HG03378 (cell line): ENCODE measurements around the gene COL20A1.
"Not testable (repeated sequence)": the region's sequence is repeated elsewhere in the genome, so short reads cannot be mapped to it uniquely, and the experiment has no call there.

Experiments
- ATAC-seq: cut with Tn5 transposase; IDR thresholded peaks from one replicate; pipeline ENCODE4 v1.9.1; 2021; ENCODE audit warnings: mild to moderate bottlenecking, moderate library complexity; ENCODE audit not compliant: unreplicated experiment

The COL20A1 gene

GRCh38 chr20:63290136-63290676 is 2.8 kb upstream of the COL20A1 start:
- ATAC-seq = no peak

GRCh38 chr20:63290677-63291472 is 2.1 kb upstream of the COL20A1 start:
- ATAC-seq = no peak

- no peak for ATAC-seq
Observed at GRCh38 chr20:63291811-63292210, 1.2 kb upstream of the COL20A1 start.

GRCh38 chr20:63292292-63292701 is 689 bp upstream of the COL20A1 start:
- no peak for ATAC-seq

GRCh38 chr20:63293456-63293855 is 470 bp downstream of the COL20A1 start:
- ATAC-seq = no peak

- ATAC-seq = no peak
Observed at GRCh38 chr20:63293871-63294535, 1.0 kb downstream of the COL20A1 start.

GRCh38 chr20:63294536-63294900 is 1.5 kb downstream of the COL20A1 start:
- ATAC-seq = no peak

GRCh38 chr20:63295018-63295417 is 2.0 kb downstream of the COL20A1 start:
- no peak for ATAC-seq

GRCh38 chr20:63295422-63295821 is 2.4 kb downstream of the COL20A1 start:
- ATAC-seq = no peak

- ATAC-seq = no peak
Observed at GRCh38 chr20:63295846-63296245, 2.9 kb downstream of the COL20A1 start.

GRCh38 chr20:63296531-63297299 is 3.7 kb downstream of the COL20A1 start:
- ATAC-seq = no peak

- no peak for ATAC-seq
Observed at GRCh38 chr20:63297371-63297781, 4.4 kb downstream of the COL20A1 start.

- ATAC-seq = no peak
Observed at GRCh38 chr20:63297796-63298572, 5.0 kb downstream of the COL20A1 start.

- ATAC-seq = no peak
Observed at GRCh38 chr20:63298731-63299312, 5.8 kb downstream of the COL20A1 start.

- no peak for ATAC-seq
Observed at GRCh38 chr20:63301671-63302070, 8.7 kb downstream of the COL20A1 start.

GRCh38 chr20:63303095-63303666 is 10.2 kb downstream of the COL20A1 start:
- no peak for ATAC-seq

- ATAC-seq = no peak
Observed at GRCh38 chr20:63305393-63305792, 12.4 kb downstream of the COL20A1 start.

- ATAC-seq = not testable (repeated sequence)
Observed at GRCh38 chr20:63305933-63306672, 13.1 kb downstream of the COL20A1 start.
